GM12878 (cell line): Measurements from ENCODE around the gene GPC2. TPM values are rescaled to one million over a fixed set of nuclear protein-coding genes. Genes with fewer than 3 reads are reported as not detected.
A peak's percentile ranks its signal among the peaks of the same experiment; 100 is the strongest.

Source experiments
- ATAC-seq: fragments of 200-7000 bp; cut with Tn5 transposase; 3 replicates; pipeline ENCODE4 v1.9.1; 2020; ENCODE audit warnings: mild to moderate bottlenecking, moderate library complexity
- BruUV-seq: library from RNA; stranded (reverse); fragments of 400-500 nt; replicated peaks from 2 replicates; lab custom pipeline; 2021; lab: Mats Ljungman, UMichigan
- CTCF ChIA-PET: fragments of 300-600 bp; sonication (Branson Sonifier 250); formaldehyde crosslinking; extraction: SDS; loops from one replicate; lab custom pipeline; 2021; ENCODE audit warnings: inconsistent platforms; lab: Yijun Ruan, JAX
- POLR2A ChIA-PET: fragments of 350-600 bp; formaldehyde crosslinking; extraction: SDS; loops from one replicate; lab custom pipeline; 2021; ENCODE audit warnings: inconsistent platforms; lab: Charles Lee
- RAD21 ChIA-PET: fragments of 300-600 bp; sonication (Branson Sonifier 250); formaldehyde crosslinking; loops from one replicate; lab custom pipeline; 2023; ENCODE audit warnings: antibody characterized with exemption; ENCODE audit not compliant: unreplicated experiment; lab: Charles Lee
- SMC1A ChIA-PET: fragments of 300-600 bp; sonication (Branson Sonifier 250); formaldehyde crosslinking; loops from one replicate; lab custom pipeline; 2023; ENCODE audit not compliant: unreplicated experiment, uncharacterized antibody; lab: Charles Lee
- DNase-seq: peaks from one replicate; pipeline ENCODE4 v3.0.0-alpha.2; 2011; ENCODE audit warnings: low read depth, low spot score
- FAIRE-seq: peaks from 3 replicates; lab custom pipeline; 2011; peaks lifted over from hg19 to GRCh38; lab: Jason Lieb, UNC
- H2AFZ ChIP-seq: 2 replicates; pipeline ENCODE4 v1.6.0; 2011; ENCODE audit warnings: low read depth, low read length, control low read depth; ENCODE audit not compliant: control insufficient read depth
- H3K27ac ChIP-seq: 2 replicates; pipeline ENCODE4 v1.5.1; 2011; ENCODE audit warnings: control low read depth; ENCODE audit not compliant: control insufficient read depth, insufficient read depth
- H3K27me3 ChIP-seq, 2 experiments: replicated peaks in 1 of 2; 2 replicates each; pipeline versions ENCODE4 v1.6.0 to v1.6.1; 2011; ENCODE audit warnings: low read length in 1 of 2; ENCODE audit not compliant: control insufficient read depth in 2 of 2, insufficient read depth in 2 of 2
- H3K36me3 ChIP-seq, 2 experiments: 2 replicates each; pipeline ENCODE4 v1.5.1; 2011; ENCODE audit warnings: low read length in 1 of 2; ENCODE audit not compliant: control insufficient read depth in 2 of 2, insufficient read depth in 2 of 2
- H3K4me1 ChIP-seq: 2 replicates; pipeline ENCODE4 v1.6.1; 2011; ENCODE audit warnings: mild to moderate bottlenecking, low read length, moderate library complexity, mixed read lengths; ENCODE audit not compliant: control insufficient read depth, insufficient read depth
- H3K4me2 ChIP-seq: 2 replicates; pipeline ENCODE4 v1.6.0; 2011; ENCODE audit warnings: control low read depth; ENCODE audit not compliant: control insufficient read depth, insufficient read depth
- H3K4me3 ChIP-seq: fragments of 200-600 bp; sonication (generic); 2 replicates; pipeline ENCODE4 v1.5.1; 2016
- H3K79me2 ChIP-seq: 2 replicates; pipeline ENCODE4 v1.6.0; 2011; ENCODE audit warnings: low read length; ENCODE audit not compliant: control insufficient read depth, insufficient read depth
- H3K9ac ChIP-seq: 2 replicates; pipeline ENCODE4 v1.8.0; 2011; ENCODE audit warnings: low read length, control low read depth, mixed read lengths; ENCODE audit not compliant: control insufficient read depth, insufficient read depth
- H3K9me3 ChIP-seq: replicated peaks from 3 replicates; pipeline ENCODE4 v1.5.1; 2011; ENCODE audit warnings: mild to moderate bottlenecking, low read length; ENCODE audit not compliant: control insufficient read depth, insufficient read depth
- H4K20me1 ChIP-seq: 2 replicates; pipeline ENCODE4 v1.6.0; 2011; ENCODE audit not compliant: control insufficient read depth, insufficient read depth
- ASH2L ChIP-seq: fragments of 300-600, 200-600 bp; sonication (generic); IDR thresholded peaks from 2 replicates; pipeline ENCODE4 v1.6.1; 2017; ENCODE audit warnings: low read depth, mild to moderate bottlenecking, borderline replicate concordance
- BACH1 ChIP-seq: fragments of 450-650 bp; IDR thresholded peaks from 2 replicates; pipeline ENCODE4 v1.6.1; 2017; ENCODE audit warnings: mild to moderate bottlenecking, borderline replicate concordance
- CUX1 ChIP-seq: IDR thresholded peaks from 2 replicates; pipeline ENCODE4 v1.6.1; 2012; ENCODE audit warnings: improper control_type of control experiment, low read depth, low read length; ENCODE audit not compliant: insufficient replicate concordance
- GABPA ChIP-seq: IDR thresholded peaks from 2 replicates; pipeline ENCODE4 v1.6.1; 2014; ENCODE audit warnings: antibody characterized with exemption, low read depth, mild to moderate bottlenecking, inconsistent platforms
- HSF1 ChIP-seq: fragments of 150-350 bp; IDR thresholded peaks from 2 replicates; pipeline ENCODE4 v1.6.1; 2014; ENCODE audit warnings: mild to moderate bottlenecking, low read depth, low read length
- JUNB ChIP-seq: IDR thresholded peaks from 2 replicates; pipeline ENCODE4 v1.6.1; 2016; ENCODE audit warnings: antibody characterized with exemption, mild to moderate bottlenecking
- JUND ChIP-seq: IDR thresholded peaks from 2 replicates; pipeline ENCODE4 v1.6.1; 2012; ENCODE audit warnings: low read depth, mild to moderate bottlenecking, low read length, improper control_type of control experiment, moderate library complexity
- NR2F1 ChIP-seq: fragments of 450-650 bp; conservative IDR thresholded peaks from 2 replicates; pipeline ENCODE4 v1.6.1; 2017; ENCODE audit warnings: mild to moderate bottlenecking
- SIX5 ChIP-seq: IDR thresholded peaks from 2 replicates; pipeline ENCODE4 v1.6.1; 2011; ENCODE audit warnings: mild to moderate bottlenecking, low read depth, low read length, moderate library complexity; ENCODE audit not compliant: severe bottlenecking
- SREBF2 ChIP-seq: IDR thresholded peaks from 2 replicates; pipeline ENCODE4 v1.6.1; 2012; ENCODE audit warnings: mild to moderate bottlenecking, low read length
- WGBS: methylation state at CpG from one replicate; pipeline ENCODE4 v1.1.6; 2016; ENCODE audit warnings: low lambda C conversion rate; ENCODE audit not compliant: insufficient replicate concordance, insufficient coverage; ENCODE audit errors: missing lambda C conversion rate; 5-methylcytosine and 5-hydroxymethylcytosine counted together
- in situ Hi-C: fragments of 300-500 bp; cut with MboI; formaldehyde crosslinking; loops from 9 replicates; pipeline ENCODE4 v1.14.3; 2018; ENCODE audit warnings: mixed read lengths
- intact Hi-C: fragments of 100-400 bp; cut with micrococcal nuclease; formaldehyde crosslinking; loops from one replicate; pipeline ENCODE4 v1.14.2; 2022; ENCODE audit not compliant: unreplicated experiment
- polyA plus RNA-seq, 11 experiments: library from polyadenylated mRNA; depleted of rRNA in 4 of 11; unstranded in 6 of 11; stranded (reverse) in 5 of 11; fragments of >200 nt; fragmentation: Nextera tagmentation in 4 of 11; fragmentation: Illumina TruSeq in 1 of 11; extraction: Ambion mirVana in 4 of 11; extraction: Trizol in 1 of 11; gene quantifications; 1 replicate in 1 of 11; 2 replicates in 10 of 11; pipeline versions ENCODE4 v1.2.1 to v1.2.3, GENCODE V29; 2011 to 2016; ENCODE audit warnings: inconsistent platforms in 2 of 11, missing spikeins in 2 of 11, low read depth in 1 of 11
- total RNA-seq, 4 experiments: library from RNA; depleted of rRNA in 3 of 4; stranded (reverse); fragments of >200 nt in 3 of 4; fragmentation: Illumina TruSeq in 1 of 4; extraction: Trizol in 1 of 4; gene quantifications; 2 replicates each; pipeline versions ENCODE4 v1.2.1 to v1.2.3, GENCODE V29; 2013 to 2021
- TF ChIP-seq, protein P1 (sequence below): IDR thresholded peaks from 2 replicates; pipeline ENCODE4 v1.6.1; 2011; ENCODE audit warnings: borderline replicate concordance, low read depth, mild to moderate bottlenecking, moderate library complexity, low read length; ENCODE audit not compliant: insufficient read depth, poor library complexity, severe bottlenecking
- TF ChIP-seq, protein P2 (sequence below): fragments of 450-650 bp; conservative IDR thresholded peaks from 2 replicates; pipeline ENCODE4 v1.6.1; 2017; ENCODE audit warnings: mild to moderate bottlenecking, moderate library complexity

GPC2 gene
- total and polyA plus RNA-seq, 10 of the 15 experiments (the other 5 are each of a cell fraction or from before 2014, with no cell fraction given) = 0.19 to 6.3 (median 0.77) TPM

DNA sequence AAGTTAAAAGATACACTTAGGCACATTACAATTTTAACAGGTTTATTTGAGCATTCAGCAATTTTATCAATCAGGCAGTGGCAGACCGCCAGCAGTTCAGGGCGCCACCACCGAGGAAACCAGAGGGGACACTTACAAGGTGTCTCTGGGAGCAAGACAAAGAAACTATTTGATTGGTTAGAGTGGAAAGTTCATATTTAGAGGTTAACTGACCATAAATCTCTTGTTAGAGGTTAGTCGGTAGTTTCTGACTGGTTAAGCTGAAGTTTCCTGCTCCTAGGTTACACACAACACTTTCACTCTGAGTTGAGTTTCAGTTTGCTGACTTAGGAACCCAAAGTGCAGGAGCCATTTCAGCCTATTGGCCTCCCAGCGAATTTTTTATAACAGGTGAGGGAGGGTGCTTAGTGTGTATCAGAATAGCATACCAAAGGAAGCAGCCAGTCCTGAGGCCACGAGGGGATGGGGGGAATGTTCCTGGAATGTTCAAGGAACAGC is 31.8 kb upstream of the GPC2 start:
- peak; percentile 87 for DNase-seq
- peak overlapping the region; percentile 56; the same call in 1 of the 2 replicates for H3K4me3 ChIP-seq
- TF ChIP-seq CUX1 (no peak), SREBF2 (no peak), SIX5 (no peak), HSF1 (no peak), GABPA (no peak), NR2F1 (peak; percentile 77), BACH1 (no peak; the same call in 1 of the 2 replicates), JUNB (peak; percentile 73), ASH2L (no peak), JUND (peak; percentile 28; the same call in 1 of the 2 replicates)
- TF ChIP-seq, protein P1, sequence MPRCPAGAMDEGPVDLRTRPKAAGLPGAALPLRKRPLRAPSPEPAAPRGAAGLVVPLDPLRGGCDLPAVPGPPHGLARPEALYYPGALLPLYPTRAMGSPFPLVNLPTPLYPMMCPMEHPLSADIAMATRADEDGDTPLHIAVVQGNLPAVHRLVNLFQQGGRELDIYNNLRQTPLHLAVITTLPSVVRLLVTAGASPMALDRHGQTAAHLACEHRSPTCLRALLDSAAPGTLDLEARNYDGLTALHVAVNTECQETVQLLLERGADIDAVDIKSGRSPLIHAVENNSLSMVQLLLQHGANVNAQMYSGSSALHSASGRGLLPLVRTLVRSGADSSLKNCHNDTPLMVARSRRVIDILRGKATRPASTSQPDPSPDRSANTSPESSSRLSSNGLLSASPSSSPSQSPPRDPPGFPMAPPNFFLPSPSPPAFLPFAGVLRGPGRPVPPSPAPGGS = no peak
- TF ChIP-seq, protein P2, sequence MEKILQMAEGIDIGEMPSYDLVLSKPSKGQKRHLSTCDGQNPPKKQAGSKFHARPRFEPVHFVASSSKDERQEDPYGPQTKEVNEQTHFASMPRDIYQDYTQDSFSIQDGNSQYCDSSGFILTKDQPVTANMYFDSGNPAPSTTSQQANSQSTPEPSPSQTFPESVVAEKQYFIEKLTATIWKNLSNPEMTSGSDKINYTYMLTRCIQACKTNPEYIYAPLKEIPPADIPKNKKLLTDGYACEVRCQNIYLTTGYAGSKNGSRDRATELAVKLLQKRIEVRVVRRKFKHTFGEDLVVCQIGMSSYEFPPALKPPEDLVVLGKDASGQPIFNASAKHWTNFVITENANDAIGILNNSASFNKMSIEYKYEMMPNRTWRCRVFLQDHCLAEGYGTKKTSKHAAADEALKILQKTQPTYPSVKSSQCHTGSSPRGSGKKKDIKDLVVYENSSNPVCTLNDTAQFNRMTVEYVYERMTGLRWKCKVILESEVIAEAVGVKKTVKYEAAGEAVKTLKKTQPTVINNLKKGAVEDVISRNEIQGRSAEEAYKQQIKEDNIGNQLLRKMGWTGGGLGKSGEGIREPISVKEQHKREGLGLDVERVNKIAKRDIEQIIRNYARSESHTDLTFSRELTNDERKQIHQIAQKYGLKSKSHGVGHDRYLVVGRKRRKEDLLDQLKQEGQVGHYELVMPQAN = no peak

More for the DNA sequence above, 31.8 kb upstream of the GPC2 start:
- no TSS peak for BruUV-seq
- peak; percentile 89 for ATAC-seq
- peak; percentile 98 for FAIRE-seq
- CTCF ChIA-PET = interaction anchor here (1.2 to 5.7 kb wide), 7 partner anchors 8 to 76 kb away, joined by 3 to 65 read pairs (median 42); partner anchors contain the start of genes GPC2 and PVRIG
- POLR2A ChIA-PET = interaction anchor here (0.6 to 8.3 kb wide), 9 partner anchors 8 to 249 kb away, joined by 3 to 86 read pairs (median 7); partner anchors contain the start of genes LAMTOR4 and PVRIG
- Histone ChIP-seq H3K9me3 (no peaks in the 10 kb centered on the region), H3K27me3 (no peaks in the 10 kb centered on the region), H2AFZ (peak overlapping the region; percentile 5; the same call in 1 of the 2 replicates), H3K4me1 (peaks cover 51% of the 10 kb centered on the region), H3K27ac (peak overlapping the region; percentile 57), H3K79me2 (peaks cover 10% of the 10 kb centered on the region), H4K20me1 (no peaks in the 10 kb centered on the region), H3K36me3 (no peaks in the 10 kb centered on the region), H3K9ac (peak overlapping the region; percentile 49; the same call in 1 of the 2 replicates), H3K4me2 (peak overlapping the region; percentile 80)
- intact Hi-C loops (no loop called here), in situ Hi-C loops (no loop called here)
- SMC1A ChIA-PET = interaction anchor here (0.6 to 14.7 kb wide), 14 partner anchors 8 to 212 kb away, joined by 3 to 140 read pairs (median 6); partner anchors contain the start of genes GAL3ST4 and PVRIG
- WGBS = under 1% methylated on average over 6 of the region's 6 CpGs
- RAD21 ChIA-PET = interaction anchor here (1.0 to 3.9 kb wide), 9 partner anchors 9 to 76 kb away, joined by 3 to 33 read pairs (median 8); partner anchors contain the start of genes GAL3ST4 and LAMTOR4
